Cardiac fibroblast (primary cell): ENCODE data around the gene FLT4.
"Not testable (repeated sequence)": the region's sequence is repeated elsewhere in the genome, so short reads cannot be mapped to it uniquely, and the experiment has no call there.

ENCODE experiments used
- DNase-seq, 2 donors: peaks; one replicate each; pipeline versions ENCODE4 v3.0.0 to v3.0.0-alpha.2; 2010; ENCODE audit warnings: low read depth in 2 of 2
- H3K4me3 ChIP-seq, 2 donors: replicated peaks in 1 of 2; 1 replicate in 1 of 2; 2 replicates in 1 of 2; pipeline ENCODE4 v1.5.1; 2011; ENCODE audit warnings: low read depth in 2 of 2, low read length in 2 of 2, mild to moderate bottlenecking in 2 of 2, moderate library complexity in 1 of 2
- CTCF ChIP-seq: IDR thresholded peaks from one replicate; pipeline ENCODE4 v1.5.1; 2011; ENCODE audit warnings: low read depth, mild to moderate bottlenecking, low read length, inconsistent platforms

The FLT4 gene

GRCh38 chr5:180668835-180669596, 19.6 kb upstream of the FLT4 start:
- no peak overlapping the region for H3K4me3 ChIP-seq
- TF ChIP-seq CTCF: no peak
- no peak for DNase-seq

GRCh38 chr5:180666812-180667211, 17.4 kb upstream of the FLT4 start:
- no peak for DNase-seq
- no peak for TF ChIP-seq CTCF
- H3K4me3 ChIP-seq: no peak overlapping the region

GRCh38 chr5:180665682-180666404, 16.4 kb upstream of the FLT4 start:
- DNase-seq: no peak
- TF ChIP-seq CTCF: no peak
- H3K4me3 ChIP-seq: no peak overlapping the region

- no peak overlapping the region for H3K4me3 ChIP-seq
- TF ChIP-seq CTCF: no peak
- no peak for DNase-seq
Observed at GRCh38 chr5:180658774-180659564, 9.6 kb upstream of the FLT4 start.

- DNase-seq, H3K4me3 ChIP-seq: not testable (repeated sequence)
Observed at GRCh38 chr5:180655243-180655642, 5.8 kb upstream of the FLT4 start.

- no peak for DNase-seq
- no peak overlapping the region for H3K4me3 ChIP-seq
- no peak for TF ChIP-seq CTCF
Observed at GRCh38 chr5:180652771-180653170, 3.4 kb upstream of the FLT4 start.

- TF ChIP-seq CTCF: no peak
- no peak for DNase-seq
- H3K4me3 ChIP-seq: no peak overlapping the region
Observed at GRCh38 chr5:180652346-180652745, 2.9 kb upstream of the FLT4 start.
